Measurements from ENCODE around the gene ZNF648.

The ZNF648 gene

GRCh38 chr1:182092336-182092735 lies 30.8 kb upstream of the ZNF648 start:
- TF ChIP-seq, protein P1, sequence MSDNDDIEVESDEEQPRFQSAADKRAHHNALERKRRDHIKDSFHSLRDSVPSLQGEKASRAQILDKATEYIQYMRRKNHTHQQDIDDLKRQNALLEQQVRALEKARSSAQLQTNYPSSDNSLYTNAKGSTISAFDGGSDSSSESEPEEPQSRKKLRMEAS (IDR thresholded peaks at IDR 0.05) = no peak
- TF ChIP-seq ZBTB7A (IDR thresholded peaks at IDR 0.05; ENCODE audit: low read depth) (no peak), EP300 (IDR thresholded peaks at IDR 0.05; ENCODE audit: borderline replicate concordance) (no peak), REST (IDR thresholded peaks at IDR 0.05; ENCODE audit: low read depth) (no peak), YY1 (IDR thresholded peaks at IDR 0.05; ENCODE audit: low read depth) (no peak), FOXM1 (IDR thresholded peaks at IDR 0.05; ENCODE audit: borderline replicate concordance, low read depth) (no peak), CEBPB (IDR thresholded peaks at IDR 0.05) (no peak), EGR1 (IDR thresholded peaks at IDR 0.05) (no peak), USF1 (IDR thresholded peaks at IDR 0.05) (no peak), TEAD4 (IDR thresholded peaks at IDR 0.05) (no peak), CREB1 (IDR thresholded peaks at IDR 0.05; ENCODE audit: low read depth) (no peak), RAD21 (IDR thresholded peaks at IDR 0.05; ENCODE audit: low read depth) (no peak), TCF12 (IDR thresholded peaks at IDR 0.05; ENCODE audit: low read depth) (no peak), TAF1 (IDR thresholded peaks at IDR 0.05; ENCODE audit: low read depth) (no peak), NFIC (IDR thresholded peaks at IDR 0.05) (no peak)

- TF ChIP-seq EP300 (IDR thresholded peaks at IDR 0.05; ENCODE audit: borderline replicate concordance) (no peak), NFIC (IDR thresholded peaks at IDR 0.05) (no peak), TAF1 (IDR thresholded peaks at IDR 0.05; ENCODE audit: low read depth) (no peak), REST (IDR thresholded peaks at IDR 0.05; ENCODE audit: low read depth) (no peak), EGR1 (IDR thresholded peaks at IDR 0.05) (no peak), RAD21 (IDR thresholded peaks at IDR 0.05; ENCODE audit: low read depth) (no peak), USF1 (IDR thresholded peaks at IDR 0.05) (no peak), CREB1 (IDR thresholded peaks at IDR 0.05; ENCODE audit: low read depth) (no peak), CEBPB (IDR thresholded peaks at IDR 0.05) (no peak)
- TF ChIP-seq, protein P1 (IDR thresholded peaks at IDR 0.05) = no peak
Measured at GRCh38 chr1:182091083-182091482, 29.6 kb upstream of the ZNF648 start.

GRCh38 chr1:182087719-182088350 lies 26.3 kb upstream of the ZNF648 start:
- TF ChIP-seq NFIC (IDR thresholded peaks at IDR 0.05) (no peak), REST (IDR thresholded peaks at IDR 0.05; ENCODE audit: low read depth) (no peak), TAF1 (IDR thresholded peaks at IDR 0.05; ENCODE audit: low read depth) (no peak), ZBTB7A (IDR thresholded peaks at IDR 0.05; ENCODE audit: low read depth) (no peak), YY1 (IDR thresholded peaks at IDR 0.05; ENCODE audit: low read depth) (no peak), CREB1 (IDR thresholded peaks at IDR 0.05; ENCODE audit: low read depth) (no peak), EGR1 (IDR thresholded peaks at IDR 0.05) (no peak), TCF12 (IDR thresholded peaks at IDR 0.05; ENCODE audit: low read depth) (no peak), EP300 (IDR thresholded peaks at IDR 0.05; ENCODE audit: borderline replicate concordance) (no peak), CEBPB (IDR thresholded peaks at IDR 0.05) (no peak), TEAD4 (IDR thresholded peaks at IDR 0.05) (no peak), USF1 (IDR thresholded peaks at IDR 0.05) (no peak), RAD21 (IDR thresholded peaks at IDR 0.05; ENCODE audit: low read depth) (no peak), FOXM1 (IDR thresholded peaks at IDR 0.05; ENCODE audit: borderline replicate concordance, low read depth) (no peak)
- TF ChIP-seq, protein P1 (IDR thresholded peaks at IDR 0.05) = no peak
